Right lobe of liver (tissue), 6 donors: ENCODE measurements around the gene GSG1L. TPM values are rescaled to one million over a fixed set of nuclear protein-coding genes. Genes with fewer than 3 reads are reported as not detected.

Experiments
- ATAC-seq, 4 donors: fragments of 200-7000 bp; cut with Tn5 transposase; one replicate each; pipeline ENCODE4 v1.9.1; 2020; ENCODE audit warnings: mild to moderate bottlenecking in 4 of 4, moderate library complexity in 4 of 4
- DNase-seq, 3 donors: peaks; one replicate each; pipeline ENCODE4 v3.0.0-alpha.2; 2020
- H3K27ac ChIP-seq, 3 donors: fragments of 200-600 bp; one replicate each; pipeline ENCODE4 v1.8.0; 2022
- H3K27me3 ChIP-seq, 2 donors: fragments of 200-600 bp; one replicate each; pipeline ENCODE4 v1.8.0; 2022
- H3K36me3 ChIP-seq, 4 donors: fragments of 200-600 bp; sonication (generic) in 1 of 4; one replicate each; pipeline versions ENCODE4 v1.5.1 to v1.8.0; 2017 to 2022; ENCODE audit warnings: control low read depth in 1 of 4
- H3K4me1 ChIP-seq, 4 donors: fragments of 200-600 bp; sonication (generic) in 1 of 4; one replicate each; pipeline versions ENCODE4 v1.5.1 to v1.8.0; 2017 to 2022; ENCODE audit warnings: control low read depth in 1 of 4
- H3K4me3 ChIP-seq, 3 donors: fragments of 200-600 bp; one replicate each; pipeline ENCODE4 v1.8.0; 2022
- H3K9me3 ChIP-seq, 4 donors: fragments of 200-600 bp; sonication (generic) in 1 of 4; one replicate each; pipeline versions ENCODE4 v1.5.1 to v1.8.0; 2017 to 2022; ENCODE audit warnings: control low read depth in 1 of 4
- CTCF ChIP-seq, 4 donors: fragments of 200-600 bp in 3 of 4; fragments of 450-650 bp in 1 of 4; IDR thresholded peaks; one replicate each; pipeline versions ENCODE4 v1.5.1 to v1.8.0; 2016 to 2022; ENCODE audit warnings: antibody characterized with exemption in 4 of 4, mild to moderate bottlenecking in 2 of 4
- POLR2A ChIP-seq: fragments of 450-650 bp; IDR thresholded peaks from one replicate; pipeline ENCODE4 v1.6.1; 2017; ENCODE audit warnings: antibody characterized with exemption, mild to moderate bottlenecking
- WGBS: methylation state at CpG from one replicate; pipeline ENCODE4 v1.1.6; 2018; ENCODE audit warnings: low coverage, low lambda C conversion rate; ENCODE audit not compliant: insufficient coverage; ENCODE audit errors: missing lambda C conversion rate; 5-methylcytosine and 5-hydroxymethylcytosine counted together
- intact Hi-C, 2 donors: fragments of 100-400 bp; cut with DNase I; formaldehyde crosslinking; loops; one replicate each; pipeline versions ENCODE4 v1.11.2 to v1.14.1; 2022
- total RNA-seq, 6 experiments: library from RNA; depleted of rRNA in 2 of 6; stranded (reverse); fragments of >200 nt in 2 of 6; fragmentation: NEBNext Ultra II Directional in 3 of 6; extraction: Animal tissue kit (Norgen Biotek cat#: 25700) in 3 of 6; gene quantifications; one replicate each; pipeline versions ENCODE4 v1.1.0 to v1.2.4, GENCODE V29; 2016 to 2023
- donor health status: DM: no; HTN: yes; CAD: no.
- donor health status: DM: no; HTN: no; CAD: no.
- donor health status: DM: no; HTN: no; CAD: no.
- donor health status: DM: no; HTN: yes; CAD: no.
- donor health status: DM: no; HTN: yes; CAD: no.

Gene GSG1L
- total RNA-seq, 6 experiments from 2014 or later = 0.33 TPM; not detected in 5

DNA sequence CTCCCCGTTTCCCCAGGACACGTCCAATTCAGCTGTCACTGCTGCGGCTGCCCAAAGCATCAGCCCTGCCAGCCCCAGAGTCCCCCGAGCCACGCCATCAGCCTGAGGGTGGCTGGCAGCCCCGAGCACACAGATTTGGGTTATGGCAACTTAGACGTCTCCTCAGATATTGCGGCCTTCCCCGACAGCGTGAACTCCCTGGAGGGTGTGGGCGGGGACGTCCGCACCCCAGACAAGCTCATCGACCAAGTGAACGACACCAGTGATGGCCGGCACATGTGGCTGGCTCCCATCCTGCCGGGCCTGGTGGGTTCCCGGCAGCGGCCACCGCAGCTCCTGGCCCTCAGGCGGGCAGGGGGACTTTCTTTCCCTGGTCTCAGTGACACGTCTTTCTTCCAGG lies 288.7 kb downstream of the GSG1L start:
- WGBS = 89% methylated on average over 10 of the region's 22 CpGs
- H3K9me3 ChIP-seq = no peaks in the 10 kb centered on the region
- DNase-seq (peak in 1 of 3 donors; percentile 10), ATAC-seq (no peak)
- H3K27ac ChIP-seq = no peak overlapping the region
- no peak overlapping the region for H3K4me3 ChIP-seq
- no peaks in the 10 kb centered on the region for H3K36me3 ChIP-seq
- TF ChIP-seq POLR2A = no peak
- H3K27me3 ChIP-seq = no peaks in the 10 kb centered on the region
- no peaks in the 10 kb centered on the region for H3K4me1 ChIP-seq
- intact Hi-C loops = no loop called here

DNA sequence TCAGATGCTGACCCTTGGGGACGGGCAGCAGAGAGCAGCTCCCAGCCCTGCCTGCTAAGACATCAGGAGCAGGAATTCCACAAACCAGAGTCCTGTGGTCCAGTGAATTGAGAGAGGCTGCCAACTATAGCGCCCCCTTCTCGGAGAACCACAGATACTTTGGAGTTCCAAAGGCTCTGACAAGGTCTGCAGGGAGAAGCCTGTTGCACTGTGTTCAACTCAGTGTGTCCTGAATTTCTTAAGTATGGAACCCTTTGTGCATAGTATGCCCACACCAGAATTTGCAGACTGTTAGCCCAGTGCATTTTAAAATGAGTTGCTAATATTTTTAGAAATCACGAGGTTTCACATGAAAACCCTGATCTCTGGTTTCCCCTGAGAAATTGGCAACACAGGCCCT lies 290.2 kb downstream of the GSG1L start:
- ATAC-seq = no peak
- no CpG with 5 or more reads among the region's 4 CpGs for WGBS
- H3K27me3 ChIP-seq = no peaks in the 10 kb centered on the region
- intact Hi-C loops = no loop called here
- no peak overlapping the region for H3K4me3 ChIP-seq
- no peaks in the 10 kb centered on the region for H3K36me3 ChIP-seq
- H3K27ac ChIP-seq = no peak overlapping the region
- H3K4me1 ChIP-seq = no peaks in the 10 kb centered on the region
- TF ChIP-seq POLR2A = no peak
- no peak for TF ChIP-seq CTCF (IDR thresholded peaks at IDR 0.05)
- no peak for DNase-seq
- H3K9me3 ChIP-seq = no peaks in the 10 kb centered on the region

GRCh38 chr16:27772093-27772825 lies 291.3 kb downstream of the GSG1L start:
- Histone ChIP-seq H3K36me3 (no peaks in the 10 kb centered on the region), H3K4me1 (no peaks in the 10 kb centered on the region), H3K27ac (no peak overlapping the region), H3K4me3 (no peak overlapping the region), H3K27me3 (no peaks in the 10 kb centered on the region), H3K9me3 (no peaks in the 10 kb centered on the region)
- DNase-seq = no peak
- intact Hi-C loops = no loop called here
- WGBS = no CpG with 5 or more reads among the region's 8 CpGs
- TF ChIP-seq POLR2A (no peak), CTCF (IDR thresholded peaks at IDR 0.05) (no peak)
- ATAC-seq = no peak

- TF ChIP-seq CTCF (IDR thresholded peaks at IDR 0.05) = no peak
- TF ChIP-seq POLR2A = no peak
- WGBS = 84% methylated on average over 8 of the region's 16 CpGs
- DNase-seq (no peak), ATAC-seq (no peak)
- no peaks in the 10 kb centered on the region for H3K9me3 ChIP-seq
- no peaks in the 10 kb centered on the region for H3K4me1 ChIP-seq
- intact Hi-C loops = no loop called here
- H3K36me3 ChIP-seq = no peaks in the 10 kb centered on the region
- H3K4me3 ChIP-seq = no peak overlapping the region
- no peaks in the 10 kb centered on the region for H3K27me3 ChIP-seq
- H3K27ac ChIP-seq = no peak overlapping the region
Measured at GRCh38 chr16:27771201-27771910, 292.2 kb downstream of the GSG1L start.
